HepG2 (cell line): ENCODE measurements around the gene ALDH18A1. TPM values are rescaled to one million over a fixed set of nuclear protein-coding genes. Genes with fewer than 3 reads are reported as not detected.

Experiments
- ATF2 ChIP-seq: sonication (generic); formaldehyde crosslinking; IDR thresholded peaks from 2 replicates; pipeline ENCODE4 v1.4.0; 2020; ENCODE audit warnings: missing genetic modification reagents
- CBX5 ChIP-seq: sonication (generic); formaldehyde crosslinking; IDR thresholded peaks from 2 replicates; pipeline ENCODE4 v1.4.0; 2020; ENCODE audit warnings: missing genetic modification reagents, borderline replicate concordance
- DR1 ChIP-seq: sonication (generic); formaldehyde crosslinking; IDR thresholded peaks from 2 replicates; pipeline ENCODE4 v1.8.0; 2021; ENCODE audit warnings: mild to moderate bottlenecking, missing genetic modification reagents, inconsistent platforms
- ELF4 ChIP-seq: sonication (generic); formaldehyde crosslinking; IDR thresholded peaks from 2 replicates; pipeline ENCODE4 v1.5.0; 2020; ENCODE audit warnings: missing genetic modification reagents, mild to moderate bottlenecking, moderate library complexity, borderline replicate concordance
- FOSL2 ChIP-seq: sonication (generic); formaldehyde crosslinking; IDR thresholded peaks from 2 replicates; pipeline ENCODE4 v1.4.0; 2020; ENCODE audit warnings: missing genetic modification reagents
- GPBP1L1 ChIP-seq: sonication (generic); formaldehyde crosslinking; IDR thresholded peaks from 2 replicates; pipeline ENCODE4 v1.5.0; 2020; ENCODE audit warnings: mild to moderate bottlenecking, missing genetic modification reagents
- HNRNPK ChIP-seq: fragments of 200-400 bp; formaldehyde crosslinking; IDR thresholded peaks from 2 replicates; pipeline ENCODE4 v1.6.1; 2018; ENCODE audit warnings: low read length, low read depth, moderate library complexity, mild to moderate bottlenecking; ENCODE audit not compliant: poor library complexity, severe bottlenecking
- SOX5 ChIP-seq: IDR thresholded peaks from 2 replicates; pipeline ENCODE4 v1.6.1; 2016; ENCODE audit warnings: borderline replicate concordance
- STAG1 ChIP-seq: sonication (generic); formaldehyde crosslinking; IDR thresholded peaks from 2 replicates; pipeline ENCODE4 v1.4.0; 2020; ENCODE audit warnings: missing genetic modification reagents
- U2AF2 ChIP-seq: fragments of 200-400 bp; formaldehyde crosslinking; IDR thresholded peaks from 2 replicates; pipeline ENCODE4 v1.6.1; 2017; ENCODE audit warnings: low read depth, mild to moderate bottlenecking, low read length
- YEATS4 ChIP-seq: sonication (generic); formaldehyde crosslinking; IDR thresholded peaks from 2 replicates; pipeline ENCODE4 v1.4.0; 2020; ENCODE audit warnings: missing genetic modification reagents, borderline replicate concordance
- ZBTB46 ChIP-seq: sonication (generic); formaldehyde crosslinking; IDR thresholded peaks from 2 replicates; pipeline ENCODE4 v1.4.0; 2020; ENCODE audit warnings: mild to moderate bottlenecking, missing genetic modification reagents, borderline replicate concordance
- ZEB1 ChIP-seq: IDR thresholded peaks from 2 replicates; pipeline ENCODE4 v1.6.1; 2012; ENCODE audit warnings: mild to moderate bottlenecking, low read depth, inconsistent platforms; ENCODE audit not compliant: insufficient replicate concordance
- ZFX ChIP-seq: sonication (generic); formaldehyde crosslinking; IDR thresholded peaks from 2 replicates; pipeline ENCODE4 v1.4.0; 2020; ENCODE audit warnings: mild to moderate bottlenecking, low read depth, missing genetic modification reagents, moderate library complexity
- ZNF335 ChIP-seq: sonication (generic); formaldehyde crosslinking; IDR thresholded peaks from 2 replicates; pipeline ENCODE4 v1.4.0; 2020; ENCODE audit warnings: missing genetic modification reagents
- ZNF446 ChIP-seq: sonication (generic); formaldehyde crosslinking; IDR thresholded peaks from 2 replicates; pipeline ENCODE4 v1.5.0; 2020; ENCODE audit warnings: mild to moderate bottlenecking, missing genetic modification reagents
- ZNF639 ChIP-seq: conservative IDR thresholded peaks from 2 replicates; pipeline ENCODE4 v1.6.1; 2018; ENCODE audit warnings: missing genetic modification reagents
- polyA plus RNA-seq, 8 experiments: library from polyadenylated mRNA; depleted of rRNA in 3 of 8; stranded (reverse) in 7 of 8; unstranded in 1 of 8; fragments of >200 nt; fragmentation: Illumina TruSeq in 4 of 8; extraction: Trizol in 4 of 8; gene quantifications; 2 replicates each; pipeline versions ENCODE4 v1.2.1 to v1.2.3, GENCODE V29; 2011 to 2016; ENCODE audit warnings: low read depth in 4 of 8, missing spikeins in 1 of 8, mixed read lengths in 1 of 8; ENCODE audit not compliant: insufficient read depth in 1 of 8
- total RNA-seq, 5 experiments: library from RNA; depleted of rRNA; stranded (reverse); fragments of >200 nt; fragmentation: Illumina TruSeq; extraction: Trizol; gene quantifications; 2 replicates each; pipeline ENCODE4 v1.2.3, GENCODE V29; 2016; ENCODE audit warnings: low read depth in 1 of 5
- TF ChIP-seq, protein P1 (sequence below): sonication (generic); formaldehyde crosslinking; IDR thresholded peaks from 2 replicates; pipeline ENCODE4 v1.4.0; 2020; ENCODE audit warnings: missing genetic modification reagents

Gene ALDH18A1
- total and polyA plus RNA-seq, 2 of the 13 experiments (the other 11 are each of a cell fraction or from before 2014, with no cell fraction given), result 180 to 263 TPM

- TF ChIP-seq CBX5 (no peak), FOSL2 (CRISPR knock-in tag) (no peak), ATF2 (0 out of 2 replicates have a peak, but pooled peaks have one; percentile 50), ZNF446 (CRISPR knock-in tag) (no peak), ZNF639 (CRISPR knock-in tag) (peak; percentile 79; the same call in 1 of the 2 replicates), ELF4 (CRISPR knock-in tag) (no peak), U2AF2 (no peak), YEATS4 (CRISPR knock-in tag) (0 out of 2 replicates have a peak, but pooled peaks have one; percentile 50), ZEB1 (no peak), HNRNPK (peak; percentile 25), GPBP1L1 (CRISPR knock-in tag) (no peak), STAG1 (CRISPR knock-in tag) (no peak), DR1 (CRISPR knock-in tag) (peak; percentile 83; the same call in 1 of the 2 replicates), ZNF335 (CRISPR knock-in tag) (no peak), SOX5 (peak; percentile 19; the same call in 1 of the 2 replicates), ZBTB46 (CRISPR knock-in tag) (no peak), ZFX (peak; percentile 66)
- TF ChIP-seq, protein P1, sequence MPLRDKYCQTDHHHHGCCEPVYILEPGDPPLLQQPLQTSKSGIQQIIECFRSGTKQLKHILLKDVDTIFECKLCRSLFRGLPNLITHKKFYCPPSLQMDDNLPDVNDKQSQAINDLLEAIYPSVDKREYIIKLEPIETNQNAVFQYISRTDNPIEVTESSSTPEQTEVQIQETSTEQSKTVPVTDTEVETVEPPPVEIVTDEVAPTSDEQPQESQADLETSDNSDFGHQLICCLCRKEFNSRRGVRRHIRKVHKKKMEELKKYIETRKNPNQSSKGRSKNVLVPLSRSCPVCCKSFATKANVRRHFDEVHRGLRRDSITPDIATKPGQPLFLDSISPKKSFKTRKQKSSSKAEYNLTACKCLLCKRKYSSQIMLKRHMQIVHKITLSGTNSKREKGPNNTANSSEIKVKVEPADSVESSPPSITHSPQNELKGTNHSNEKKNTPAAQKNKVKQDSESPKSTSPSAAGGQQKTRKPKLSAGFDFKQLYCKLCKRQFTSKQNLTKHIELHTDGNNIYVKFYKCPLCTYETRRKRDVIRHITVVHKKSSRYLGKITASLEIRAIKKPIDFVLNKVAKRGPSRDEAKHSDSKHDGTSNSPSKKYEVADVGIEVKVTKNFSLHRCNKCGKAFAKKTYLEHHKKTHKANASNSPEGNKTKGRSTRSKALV (CRISPR knock-in tag), result 0 out of 2 replicates have a peak, but pooled peaks have one; percentile 36
Observed at GRCh38 chr10:95561177-95561863, 95.2 kb downstream of the ALDH18A1 start, which contains the start of gene SORBS1 (continued).
